Activated CD8-positive, alpha-beta memory T cell treated with anti-CD3 and anti-CD28 coated beads for 36 hours (primary cell): ENCODE results near the gene SLC38A11. TPM values are rescaled to one million over a fixed set of nuclear protein-coding genes. Genes with fewer than 3 reads are reported as not detected.

Experiments used
- CTCF ChIA-PET: fragments of 350-600 bp; sonication (Branson Sonifier 250); formaldehyde crosslinking; loops from one replicate; lab custom pipeline; 2021; ENCODE audit warnings: antibody characterized with exemption; lab: Charles Lee
- POLR2A ChIA-PET: fragments of 350-600 bp; sonication (Branson Sonifier 250); formaldehyde crosslinking; loops from one replicate; lab custom pipeline; 2021; ENCODE audit warnings: antibody characterized with exemption; lab: Charles Lee
- total RNA-seq, 2 experiments: library from RNA; stranded (reverse); gene quantifications; one replicate each; pipeline ENCODE4 v1.2.3, GENCODE V29; 2021

SLC38A11 gene
- total RNA-seq, 2 experiments from 2014 or later = not detected

DNA sequence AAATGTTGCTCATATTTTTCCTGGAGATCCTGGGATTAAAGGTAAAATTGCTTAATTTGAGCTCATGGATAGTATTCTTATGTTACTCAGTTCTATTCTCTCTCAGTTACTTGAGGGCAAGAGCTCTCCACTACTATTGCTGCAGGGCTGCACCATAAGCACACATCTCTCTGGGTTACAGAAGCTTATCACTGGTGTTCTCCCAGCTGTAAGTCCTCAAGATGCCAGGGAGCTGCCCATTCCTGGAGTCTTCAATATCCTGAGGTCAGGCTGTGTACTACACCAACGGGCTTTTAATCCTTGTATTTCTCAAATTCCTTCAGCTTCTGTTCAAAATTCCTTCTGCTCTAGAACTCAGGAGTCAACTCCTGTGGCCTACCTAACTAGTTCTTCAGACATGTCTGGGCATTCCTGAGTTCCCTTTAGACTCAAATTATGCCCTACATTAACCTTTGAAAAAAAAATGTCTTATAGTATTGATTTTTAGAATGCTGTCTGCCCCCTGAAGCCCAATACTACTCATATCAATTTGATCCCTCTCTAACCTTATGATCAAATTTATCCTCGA, 96.0 kb downstream of the SLC38A11 start:
- POLR2A ChIA-PET = no interaction called here
- CTCF ChIA-PET = no interaction called here

DNA sequence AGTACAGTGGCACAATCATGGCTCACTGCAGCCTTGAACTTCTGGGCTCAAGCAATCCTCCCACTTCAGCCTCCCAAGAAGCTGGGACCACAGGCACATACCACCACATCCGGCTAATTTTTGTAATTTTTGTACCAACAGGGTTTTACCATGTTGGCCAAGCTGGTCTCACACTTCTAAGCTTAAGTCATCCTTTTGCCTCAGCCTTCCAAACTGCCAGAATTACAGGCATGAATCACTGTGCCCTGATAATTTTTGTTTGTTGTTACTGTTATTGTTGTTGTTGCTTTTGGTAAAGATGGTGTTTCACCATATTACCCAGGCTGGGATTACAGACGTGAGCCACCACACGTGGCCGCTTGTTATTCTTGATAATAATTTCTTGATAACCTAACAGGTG, 103.2 kb downstream of the SLC38A11 start:
- ChIA-PET CTCF (no interaction called here), POLR2A (no interaction called here)

DNA sequence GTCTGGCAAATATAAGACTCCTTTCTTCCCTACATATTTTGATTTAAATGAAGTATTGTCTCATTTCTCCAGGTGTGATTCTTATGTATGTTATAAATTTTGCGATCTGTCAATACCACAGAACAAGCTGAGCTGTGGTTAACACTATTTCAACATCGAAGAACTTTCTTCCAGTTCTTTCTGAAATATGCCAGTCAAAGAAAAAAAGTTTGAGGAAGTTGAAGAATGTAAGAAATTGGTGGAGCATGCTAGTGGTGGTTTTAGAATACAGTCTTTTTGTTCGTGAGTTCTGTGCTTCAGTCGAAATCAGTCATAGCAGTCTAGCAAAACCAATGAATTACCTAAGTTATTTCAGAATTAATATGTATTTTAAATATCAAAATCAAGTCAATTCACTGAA, 105.1 kb downstream of the SLC38A11 start:
- ChIA-PET POLR2A (no interaction called here), CTCF (no interaction called here)

DNA sequence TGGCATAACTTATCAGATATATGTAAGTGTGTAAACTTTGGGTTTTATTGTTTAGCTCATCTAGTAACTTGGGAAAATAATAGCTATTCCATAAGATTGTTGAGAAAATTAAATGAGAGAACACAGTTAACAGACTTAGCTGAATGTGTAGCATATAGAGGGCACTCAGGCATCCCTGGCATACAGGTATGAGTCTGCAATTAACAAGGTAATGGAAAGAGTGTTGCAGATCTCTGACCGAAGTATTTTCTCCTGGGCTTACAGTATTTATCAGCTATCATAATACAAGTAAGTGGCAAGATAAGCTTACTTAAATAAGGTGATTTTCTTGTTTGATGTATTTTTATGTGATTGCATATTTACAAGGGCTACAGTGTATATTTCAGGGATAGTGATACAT, 105.8 kb downstream of the SLC38A11 start:
- ChIA-PET POLR2A (no interaction called here), CTCF (no interaction called here)

DNA sequence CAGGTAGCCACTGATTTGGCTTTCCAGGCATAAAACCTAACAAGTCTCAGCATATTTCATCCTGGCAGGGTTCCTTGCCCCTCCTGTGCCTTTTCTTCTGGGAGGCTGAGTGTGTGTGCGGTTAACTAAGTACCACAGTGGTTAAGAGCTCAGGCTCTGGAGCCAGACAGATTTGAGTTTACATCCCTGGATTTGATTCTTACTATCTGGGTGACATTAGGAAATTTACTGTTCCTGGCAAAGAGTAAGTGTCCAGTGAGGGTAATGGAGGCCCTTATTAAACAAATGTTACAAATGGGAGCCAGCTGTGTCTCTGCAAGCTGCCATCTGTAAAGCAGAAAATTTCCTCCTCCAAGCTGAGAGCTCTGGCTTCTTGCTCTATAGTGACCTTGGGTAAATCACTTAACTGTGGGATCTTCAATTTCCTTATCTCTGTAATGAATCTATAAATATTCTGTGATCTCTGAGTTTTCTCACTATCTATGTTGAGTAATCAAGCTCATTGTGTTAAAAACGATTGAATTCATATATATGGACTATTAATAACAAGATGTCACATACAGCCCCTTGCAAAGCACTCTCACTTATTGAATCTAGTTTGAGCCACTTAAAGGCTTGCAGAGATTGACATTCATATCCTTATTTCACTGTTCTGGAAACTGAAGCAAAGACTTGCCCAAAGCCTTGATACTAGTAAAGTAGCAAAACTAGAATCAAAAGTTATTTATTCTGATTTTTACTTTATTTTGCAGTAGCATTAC, 107.2 kb downstream of the SLC38A11 start:
- CTCF ChIA-PET = no interaction called here
- POLR2A ChIA-PET = no interaction called here

DNA sequence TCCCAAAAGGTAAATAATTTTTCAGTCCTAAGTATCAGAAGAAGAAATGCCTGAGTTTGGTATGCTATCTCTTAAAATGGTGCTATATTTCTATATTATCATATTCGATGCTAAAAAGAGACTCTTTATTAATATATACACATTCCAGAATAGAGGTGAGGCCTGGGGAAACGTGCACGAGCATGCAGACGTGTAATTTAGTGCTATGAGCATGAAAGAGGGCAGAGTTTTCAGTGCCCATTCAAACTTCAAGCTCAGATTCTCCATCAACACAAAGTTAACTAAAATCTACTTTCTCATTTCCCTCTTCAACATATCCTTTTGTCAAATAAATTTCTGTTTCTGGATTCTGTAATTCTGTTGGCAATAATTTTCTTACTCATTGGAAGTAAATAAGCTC, 108.0 kb downstream of the SLC38A11 start:
- ChIA-PET CTCF (no interaction called here), POLR2A (no interaction called here)

DNA sequence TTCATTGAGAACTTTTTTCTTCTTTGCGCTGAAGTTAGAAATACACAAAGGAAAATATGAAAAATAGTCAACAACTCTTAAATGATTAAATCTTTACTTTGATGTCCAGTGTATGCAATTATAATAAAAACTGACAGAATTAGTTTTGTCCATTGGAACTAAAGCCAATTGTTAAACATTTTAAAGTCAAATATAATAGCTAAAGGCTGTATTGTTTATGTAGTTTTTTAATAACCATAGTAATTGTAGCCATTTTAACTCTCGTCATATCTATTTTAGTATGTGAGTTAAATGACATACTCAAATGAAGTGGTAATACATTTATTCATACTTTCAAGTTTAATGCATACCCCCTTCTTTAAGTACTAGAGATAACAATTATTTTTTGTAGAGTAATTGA, 109.0 kb downstream of the SLC38A11 start:
- POLR2A ChIA-PET = no interaction called here
- CTCF ChIA-PET = no interaction called here

Other genes with a start within 250 kb of the SLC38A11 start
- gene COBLL1, start 113.7 kb downstream of the SLC38A11 start, total RNA-seq = not detected
- gene SCN3A, start 248.5 kb upstream of the SLC38A11 start, total RNA-seq = not detected